Left colon (tissue), 2 donors: ENCODE measurements around the gene COPZ2. TPM values are rescaled to one million over a fixed set of nuclear protein-coding genes. Genes with fewer than 3 reads are reported as not detected.
"Not testable (repeated sequence)": the region's sequence is repeated elsewhere in the genome, so short reads cannot be mapped to it uniquely, and the experiment has no call there.

ENCODE experiments used
- ATAC-seq: fragments of 200-7000 bp; cut with Tn5 transposase; one replicate; pipeline ENCODE4 v1.9.1; 2020; ENCODE audit warnings: mild to moderate bottlenecking, moderate library complexity
- DNase-seq, 2 donors: peaks; one replicate each; pipeline ENCODE4 v3.0.0-alpha.2; 2020
- intact Hi-C, 2 donors: fragments of 100-400 bp; cut with DNase I in 1 of 2; cut with micrococcal nuclease in 1 of 2; formaldehyde crosslinking; loops; one replicate each; pipeline versions ENCODE4 v1.11.2 to v1.14.0; 2022; cut with DNase I, micrococcal nuclease
- total RNA-seq, 2 donors: library from RNA; stranded (reverse); fragmentation: NEBNext Ultra II Directional; extraction: Animal tissue kit (Norgen Biotek cat#: 25700); gene quantifications; one replicate each; pipeline ENCODE4 v1.2.1, GENCODE V29; 2021
- donor health status: DM: no; HTN: no; CAD: no.
- donor health status: DM: yes; HTN: yes; CAD: no.

Gene COPZ2
- total RNA-seq, 2 donors from 2014 or later, result 7.1 to 8.7 TPM

DNA sequence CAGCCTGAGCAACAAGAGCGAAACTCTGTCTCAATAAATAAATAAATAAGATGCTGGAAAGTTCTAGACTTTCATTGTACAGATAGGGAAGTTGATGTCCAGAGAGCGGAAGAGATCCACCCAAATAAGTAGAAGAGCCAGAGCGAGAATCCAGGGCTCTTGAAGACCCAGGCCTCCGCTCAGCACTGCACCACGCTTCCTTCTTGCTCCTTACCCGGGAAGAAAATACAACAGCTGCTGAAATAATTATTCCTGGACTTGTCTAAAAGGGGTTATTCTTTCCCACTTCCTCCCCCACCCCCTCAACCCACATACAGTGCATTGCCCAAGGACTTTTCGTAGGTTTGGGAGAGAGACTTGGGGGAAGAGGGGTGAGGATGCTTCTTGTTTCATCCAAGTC lies 40.0 kb downstream of the COPZ2 start:
- intact Hi-C loops, result no loop called here
- ATAC-seq (no peak), DNase-seq (no peak)

- intact Hi-C loops, result no loop called here
- DNase-seq (no peak), ATAC-seq (no peak)
These were observed 41.4 kb downstream of the COPZ2 start for GRCh38 chr17:47996201-47996600.

DNA sequence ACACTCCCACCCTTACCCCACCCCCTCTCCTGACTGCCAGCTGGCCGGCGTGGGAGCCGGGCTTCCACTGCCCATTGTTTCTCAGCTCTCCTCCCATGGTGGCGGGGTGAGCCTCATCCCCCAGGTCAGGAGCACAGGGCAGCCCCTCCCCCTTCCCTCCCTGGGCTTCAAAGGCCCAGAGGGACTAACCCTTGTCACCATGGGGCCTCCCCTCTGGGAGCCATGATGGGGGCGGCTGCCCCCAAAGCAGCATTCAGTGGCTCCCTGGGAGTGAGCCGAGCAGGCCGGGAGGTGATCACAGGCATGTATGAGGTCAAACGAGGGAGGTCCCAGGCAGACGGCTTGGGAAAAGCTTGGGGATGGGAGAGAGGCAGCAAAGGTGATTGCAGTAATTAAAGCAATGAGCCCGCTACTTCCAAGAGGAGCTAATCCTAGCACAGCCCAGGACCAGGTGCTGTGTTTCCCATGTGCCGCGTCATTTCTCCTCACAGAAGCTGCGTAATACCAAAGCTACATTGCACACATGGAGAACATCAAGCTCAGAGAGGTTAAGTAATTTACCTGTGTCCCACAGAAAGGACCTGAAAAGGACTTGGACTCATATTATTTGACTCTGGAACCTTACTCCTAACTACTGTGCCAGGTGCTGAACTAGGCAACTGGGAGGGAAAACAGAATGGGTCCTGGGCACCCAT lies 42.2 kb downstream of the COPZ2 start:
- no peak for DNase-seq
- ATAC-seq, result no peak

GRCh38 chr17:47994724-47995123 lies 42.9 kb downstream of the COPZ2 start:
- intact Hi-C loops, result no loop called here
- DNase-seq (no peak), ATAC-seq (no peak)

More for the DNA sequence above, 42.2 kb downstream of the COPZ2 start:
- intact Hi-C loops, result no loop called here

- no peak for ATAC-seq
- no peak for DNase-seq
- intact Hi-C loops, result no loop called here
These were observed 43.6 kb downstream of the COPZ2 start for GRCh38 chr17:47993964-47994363.

GRCh38 chr17:47993031-47993564 lies 44.5 kb downstream of the COPZ2 start:
- no peak for DNase-seq
- no peak for ATAC-seq
- intact Hi-C loops, result no loop called here

- intact Hi-C loops, result no loop called here
- DNase-seq, result no peak
- ATAC-seq, result no peak
These were observed 45.4 kb downstream of the COPZ2 start for GRCh38 chr17:47992216-47992615.

DNA sequence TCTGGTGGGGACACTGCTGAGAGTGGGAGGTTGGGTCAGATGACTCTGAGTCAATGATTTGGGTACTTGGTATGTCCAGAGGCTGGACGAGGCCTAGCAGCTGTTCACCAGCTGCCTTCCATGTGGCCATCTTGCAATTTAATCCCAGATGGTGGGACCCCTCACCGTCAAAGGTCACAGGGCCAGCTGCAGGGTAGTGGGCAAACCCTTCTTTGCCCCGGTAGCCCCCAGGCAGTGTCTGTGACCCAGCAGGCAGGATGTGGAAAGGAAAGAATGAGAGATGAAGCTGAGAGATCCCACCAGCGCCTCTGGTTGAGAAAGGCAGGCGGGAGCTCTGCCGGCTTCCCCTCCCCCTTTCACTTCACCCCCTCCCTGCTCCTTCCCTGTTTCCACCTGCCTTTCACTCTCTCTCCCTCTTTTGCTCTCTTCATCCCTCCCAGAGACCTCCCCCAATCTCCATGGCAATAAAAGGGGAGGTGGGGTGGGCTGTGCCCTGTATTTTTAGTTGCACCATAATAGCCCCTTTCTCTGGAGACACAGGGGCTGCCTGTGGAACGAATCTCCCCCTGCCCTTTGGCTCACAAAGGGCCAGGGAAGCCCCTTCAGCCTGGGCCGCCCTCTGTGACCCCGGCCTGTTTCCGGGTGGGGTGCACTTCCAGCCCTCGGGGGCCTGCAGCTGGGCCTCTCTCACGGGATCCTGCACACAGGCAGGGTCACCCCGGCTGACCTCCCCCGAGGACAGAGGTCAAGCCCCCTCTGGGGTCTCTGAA lies 46.5 kb downstream of the COPZ2 start:
- ATAC-seq (no peak), DNase-seq (no peak)
- intact Hi-C loops, result no loop called here

DNA sequence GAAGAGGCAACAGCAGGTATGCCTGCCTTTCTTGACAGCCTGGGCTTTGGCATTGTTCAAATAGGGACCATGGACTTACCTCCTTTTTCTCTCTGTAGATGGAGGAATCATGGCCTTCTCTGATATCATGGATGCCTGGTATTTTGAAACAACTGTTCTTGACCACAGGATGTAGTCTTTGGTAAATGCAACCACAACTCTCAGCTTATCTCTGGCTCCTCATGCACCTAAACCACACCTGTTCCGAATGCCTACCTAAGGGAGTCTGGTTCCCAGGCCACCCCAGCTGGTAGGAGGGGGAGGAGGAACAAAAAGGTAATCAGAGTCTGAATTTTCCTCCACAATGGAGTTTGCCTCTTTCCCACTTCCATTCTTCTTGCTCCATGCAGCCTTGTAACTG lies 47.9 kb downstream of the COPZ2 start:
- intact Hi-C loops, result no loop called here
- no peak for DNase-seq
- no peak for ATAC-seq

GRCh38 chr17:47989159-47989558 lies 48.4 kb downstream of the COPZ2 start:
- DNase-seq, result no peak
- intact Hi-C loops, result no loop called here
- no peak for ATAC-seq

DNA sequence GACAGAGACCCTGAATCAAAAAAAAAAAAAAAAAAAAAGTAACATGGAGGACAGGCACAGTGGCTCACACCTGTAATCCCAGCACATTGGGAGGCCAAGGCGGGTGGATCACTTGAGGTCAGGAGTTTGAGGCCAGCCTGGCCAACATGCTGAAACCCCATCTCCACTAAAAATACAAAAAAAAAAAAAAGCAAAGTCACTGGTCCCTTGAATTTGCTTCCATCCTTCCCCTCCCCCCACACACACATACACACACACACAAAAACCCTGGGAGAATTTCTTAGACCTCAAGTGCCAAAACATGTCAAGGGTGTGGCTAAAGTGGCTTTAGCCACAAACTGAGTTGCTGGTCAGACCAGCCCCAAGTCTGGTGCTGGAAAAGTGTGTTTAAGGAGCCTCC lies 49.2 kb downstream of the COPZ2 start:
- intact Hi-C loops, ATAC-seq, DNase-seq: not testable (repeated sequence)

GRCh38 chr17:47987240-47987835 lies 50.3 kb downstream of the COPZ2 start:
- intact Hi-C loops, result no loop called here
- DNase-seq (no peak), ATAC-seq (peak; percentile 64)

- DNase-seq (no peak), ATAC-seq (no peak)
- intact Hi-C loops, result no loop called here
These were observed 51.1 kb downstream of the COPZ2 start for GRCh38 chr17:47986520-47986919.

- intact Hi-C loops, result no loop called here
- ATAC-seq, result no peak
- no peak for DNase-seq
These were observed 53.9 kb downstream of the COPZ2 start for GRCh38 chr17:47983492-47984223.

DNA sequence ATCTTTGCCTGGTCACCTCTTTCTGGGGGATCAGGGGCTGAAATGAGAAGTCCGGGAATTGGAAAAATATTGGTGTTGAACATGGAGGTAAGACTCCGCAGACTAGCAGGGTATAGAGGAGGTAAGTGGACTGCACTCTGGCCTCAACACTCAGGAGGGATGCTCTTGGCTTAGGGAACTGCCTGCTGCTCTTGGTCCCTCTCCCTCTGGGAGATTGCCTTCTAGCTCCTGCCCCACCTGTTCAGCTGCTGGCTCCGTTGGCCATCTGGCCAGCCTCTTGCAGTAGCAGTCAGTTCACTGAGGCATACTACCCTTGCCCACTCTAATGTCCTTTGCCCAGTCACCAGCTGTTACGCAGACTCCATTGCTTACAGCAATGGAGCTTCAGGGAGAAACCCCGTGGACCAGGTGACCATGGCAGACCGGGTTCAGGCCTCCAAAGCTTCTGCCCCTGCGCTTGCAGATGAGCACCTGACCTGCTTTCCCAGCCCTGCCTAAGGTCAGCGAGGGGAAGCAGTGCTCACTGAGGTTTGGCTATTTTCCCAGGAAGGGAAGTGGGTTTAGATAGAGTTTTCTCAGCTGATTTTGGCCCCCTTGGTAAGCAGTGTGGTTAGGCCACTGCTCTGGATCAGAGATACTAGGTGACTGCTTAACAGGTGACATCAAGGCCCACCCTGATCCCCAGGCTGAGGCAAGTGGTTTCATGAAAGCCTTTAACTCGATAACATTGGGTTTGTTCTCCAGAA lies 54.8 kb downstream of the COPZ2 start:
- intact Hi-C loops, result no loop called here
- no peak for ATAC-seq
- no peak for DNase-seq

- DNase-seq, result no peak
- intact Hi-C loops, result no loop called here
- ATAC-seq, result no peak
These were observed 55.4 kb downstream of the COPZ2 start for GRCh38 chr17:47982091-47982617.

DNA sequence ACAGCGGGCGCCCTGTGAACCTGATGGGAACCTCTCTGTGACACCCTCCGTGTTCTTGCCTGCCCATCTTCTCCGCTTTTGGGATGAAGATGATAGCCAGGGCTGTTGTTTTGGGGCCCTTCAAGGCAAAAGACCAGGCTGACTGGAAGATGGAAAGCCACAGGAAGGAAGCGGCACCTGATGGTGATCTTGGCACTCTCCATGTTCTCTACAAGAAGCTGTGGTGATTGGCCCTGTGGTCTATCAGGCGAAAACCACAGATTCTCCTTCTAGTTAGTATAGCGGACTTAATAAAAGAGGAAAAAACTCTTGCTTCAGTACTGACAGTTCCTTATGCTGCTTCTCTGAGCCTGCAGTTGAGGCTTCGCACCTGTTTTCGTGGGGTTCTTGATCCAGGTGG lies 56.1 kb downstream of the COPZ2 start:
- intact Hi-C loops, result no loop called here
- no peak for ATAC-seq
- no peak for DNase-seq

GRCh38 chr17:47980541-47980940 lies 57.1 kb downstream of the COPZ2 start:
- DNase-seq, result no peak
- intact Hi-C loops, result no loop called here
- no peak for ATAC-seq
